Pulmonary artery endothelial cell (primary cell): ENCODE results near the gene ANKRD16. TPM values are rescaled to one million over a fixed set of nuclear protein-coding genes. Genes with fewer than 3 reads are reported as not detected.
"Not testable (repeated sequence)": the region's sequence is repeated elsewhere in the genome, so short reads cannot be mapped to it uniquely, and the experiment has no call there.

Source experiments
- DNase-seq: peaks from one replicate; pipeline ENCODE4 v3.0.0-alpha.2; 2011; ENCODE audit warnings: low read depth, low spot score
- total RNA-seq: library from RNA; depleted of rRNA; stranded (reverse); fragments of >200 nt; gene quantifications from 2 replicates; pipeline ENCODE4 v1.2.3, GENCODE V29; 2014

Gene ANKRD16
- total RNA-seq, 1 donor from 2014 or later = 7.1 TPM

DNA sequence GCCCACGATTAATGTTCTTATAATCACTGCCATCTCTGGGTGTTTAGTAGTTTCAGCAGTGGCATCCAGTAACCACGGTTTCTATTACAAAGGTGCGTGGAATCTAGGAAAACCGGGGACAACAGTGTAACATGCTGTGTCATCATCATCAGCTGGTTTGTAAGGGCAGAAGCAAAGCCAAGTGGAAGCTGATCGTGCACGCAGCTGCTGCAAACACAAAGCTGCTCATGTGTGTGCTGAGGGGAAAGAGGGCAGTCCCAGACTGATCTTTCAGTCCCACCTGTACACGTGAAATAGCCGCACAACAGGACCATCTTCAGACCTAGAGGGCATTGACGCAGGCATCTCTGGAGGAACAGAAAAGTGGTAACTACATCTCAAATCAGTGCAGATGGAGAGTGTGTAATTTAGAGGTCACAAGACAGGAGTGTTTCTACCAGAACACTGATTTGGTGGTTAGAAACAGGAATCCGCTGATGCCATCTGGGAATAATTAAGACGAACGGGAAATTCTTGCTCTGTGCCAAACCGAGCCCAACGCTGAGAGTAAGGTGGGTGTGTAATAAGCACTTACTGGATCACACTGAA lies 13.4 kb downstream of the ANKRD16 start:
- no peak for DNase-seq

DNA sequence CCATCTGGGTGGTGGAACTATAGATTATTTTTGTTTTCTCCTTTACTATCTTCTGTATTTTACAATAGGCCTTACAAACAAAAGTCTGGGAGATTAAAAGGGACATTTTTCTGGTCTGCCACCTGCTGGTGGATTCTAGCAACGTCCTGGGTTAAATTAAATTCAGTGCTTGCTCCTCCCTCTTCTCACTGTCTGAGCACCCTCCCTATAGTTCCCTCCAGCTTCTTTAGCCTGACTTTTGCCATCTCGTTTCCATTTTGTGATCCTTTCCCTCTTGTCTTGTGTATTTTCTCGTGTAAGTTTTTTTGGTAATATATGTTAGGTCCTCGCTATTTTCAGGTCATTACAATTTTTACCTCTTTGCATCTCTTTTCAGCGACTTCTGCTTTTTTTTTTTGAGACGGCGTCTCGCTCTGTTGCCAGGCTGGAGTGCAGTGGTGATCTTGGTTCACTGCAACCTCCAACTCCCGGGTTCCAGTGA lies 16.1 kb downstream of the ANKRD16 start:
- DNase-seq = no peak

DNA sequence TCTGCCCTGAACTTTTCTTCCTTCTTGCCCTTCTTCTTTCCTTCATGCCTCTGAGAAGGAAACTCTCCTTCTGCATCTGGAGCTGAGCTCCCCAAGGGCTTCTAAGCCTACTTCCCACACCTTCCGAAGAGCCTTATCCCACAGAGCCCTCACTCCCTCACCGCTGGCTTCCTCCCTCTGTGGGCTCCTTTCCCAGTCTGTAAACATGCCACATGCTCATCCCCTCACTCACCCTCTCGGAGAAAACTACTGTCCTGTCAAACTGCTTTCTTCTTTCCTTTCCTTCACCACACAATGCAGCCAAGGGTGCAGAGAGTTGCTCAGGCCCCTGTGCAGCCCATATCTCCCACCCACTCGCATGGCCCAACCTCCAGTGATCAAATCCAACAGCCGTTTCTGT lies 18.1 kb downstream of the ANKRD16 start:
- DNase-seq = no peak

DNA sequence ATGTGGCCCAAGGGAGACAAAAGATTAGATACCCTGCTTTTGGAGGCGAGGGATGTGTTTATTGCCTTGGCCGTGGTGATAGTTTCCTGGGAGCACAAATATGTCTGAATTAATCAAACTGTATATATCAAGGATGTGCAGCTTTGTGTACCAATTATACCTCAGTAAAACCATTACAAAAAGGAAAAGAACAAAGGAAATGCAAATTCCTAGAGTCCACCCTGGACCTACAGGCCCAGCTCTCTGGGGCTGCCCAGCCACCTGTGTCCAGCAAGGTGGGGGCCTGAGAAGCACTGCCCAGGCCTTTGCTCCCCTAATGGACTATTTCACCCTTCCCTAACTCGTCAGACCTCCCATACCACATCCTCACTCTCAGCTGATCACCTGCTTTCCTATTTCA lies 20.5 kb downstream of the ANKRD16 start:
- DNase-seq = no peak

GRCh38 chr10:5868383-5868782 lies 21.3 kb downstream of the ANKRD16 start:
- not testable (repeated sequence) for DNase-seq

GRCh38 chr10:5867091-5867615 lies 22.5 kb downstream of the ANKRD16 start:
- DNase-seq = not testable (repeated sequence)

- not testable (repeated sequence) for DNase-seq
These were observed 23.1 kb downstream of the ANKRD16 start for GRCh38 chr10:5866451-5867081.

GRCh38 chr10:5862981-5863685 lies 26.6 kb downstream of the ANKRD16 start:
- not testable (repeated sequence) for DNase-seq

GRCh38 chr10:5862360-5862961 lies 27.2 kb downstream of the ANKRD16 start:
- no peak for DNase-seq

DNA sequence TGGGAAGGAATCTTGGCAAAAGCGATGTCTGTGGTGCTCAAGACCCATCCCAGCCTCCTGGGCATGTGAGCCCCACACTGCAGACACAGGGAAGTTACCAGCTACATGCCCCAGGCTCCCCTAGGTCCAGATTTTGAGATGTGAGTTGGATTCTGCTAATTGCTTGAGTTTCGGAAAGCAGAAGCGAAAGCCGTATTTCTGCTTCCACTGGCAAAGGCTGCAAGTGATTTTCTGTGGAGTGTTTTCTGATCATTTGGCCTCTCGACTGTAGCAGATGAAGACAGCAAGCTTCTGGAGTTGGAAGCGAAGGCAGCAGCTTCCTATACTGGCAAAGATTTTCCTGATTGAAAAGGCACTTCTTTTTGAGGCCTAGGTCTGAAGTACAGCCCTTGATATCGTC lies 29.6 kb downstream of the ANKRD16 start:
- DNase-seq = no peak

DNA sequence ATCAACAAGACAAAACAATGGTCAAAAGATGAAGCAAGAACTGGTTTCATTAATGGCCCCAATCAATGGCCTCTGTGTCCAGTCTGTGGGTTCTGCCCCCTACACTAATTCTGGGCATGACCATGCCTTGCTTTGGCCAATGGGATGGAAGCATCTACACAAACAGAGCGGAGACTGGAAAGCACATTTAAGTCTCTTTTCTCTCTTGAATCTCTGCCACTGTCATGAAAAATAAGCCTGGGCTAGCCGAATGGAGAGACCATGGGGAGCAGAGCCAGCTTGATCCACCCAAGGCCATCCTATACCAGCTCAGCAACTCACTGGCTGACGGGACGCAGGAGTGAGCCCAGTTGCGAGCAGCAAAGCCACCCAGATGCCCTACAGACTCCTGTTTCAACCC lies 30.9 kb downstream of the ANKRD16 start:
- DNase-seq = no peak

DNA sequence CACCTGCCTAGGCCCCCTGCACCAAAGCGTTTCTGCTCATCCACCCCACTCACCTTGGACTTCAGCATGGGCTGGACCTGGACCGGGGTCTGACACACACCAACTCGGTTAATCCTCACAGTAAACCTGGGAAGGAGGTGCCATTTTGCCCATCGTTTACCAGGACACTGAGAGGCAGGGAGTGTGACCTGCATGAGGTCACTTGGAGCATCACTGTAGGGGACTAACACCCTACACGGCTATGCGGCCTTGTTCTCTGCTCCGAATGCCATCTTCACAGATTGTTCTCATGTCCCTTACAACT lies 33.0 kb downstream of the ANKRD16 start:
- no peak for DNase-seq

- no peak for DNase-seq
These were observed 33.6 kb downstream of the ANKRD16 start for GRCh38 chr10:5855979-5856700.

DNA sequence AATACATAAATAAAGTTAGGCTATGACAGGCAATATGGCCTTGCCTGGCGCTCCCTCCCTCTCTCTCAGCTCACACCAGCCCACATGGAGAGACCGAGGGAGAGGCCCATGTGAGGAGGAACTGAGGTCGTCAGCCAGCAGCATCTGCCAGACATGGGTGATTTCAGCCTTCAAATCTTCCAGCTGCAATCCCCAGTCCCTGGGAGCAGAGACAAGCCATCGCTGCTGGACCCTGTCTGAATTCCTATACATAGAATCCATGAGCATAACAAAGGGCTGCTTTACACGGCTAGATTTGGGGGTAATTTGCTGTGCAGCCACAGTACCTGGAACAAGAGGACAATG lies 35.6 kb downstream of the ANKRD16 start:
- no peak for DNase-seq

DNA sequence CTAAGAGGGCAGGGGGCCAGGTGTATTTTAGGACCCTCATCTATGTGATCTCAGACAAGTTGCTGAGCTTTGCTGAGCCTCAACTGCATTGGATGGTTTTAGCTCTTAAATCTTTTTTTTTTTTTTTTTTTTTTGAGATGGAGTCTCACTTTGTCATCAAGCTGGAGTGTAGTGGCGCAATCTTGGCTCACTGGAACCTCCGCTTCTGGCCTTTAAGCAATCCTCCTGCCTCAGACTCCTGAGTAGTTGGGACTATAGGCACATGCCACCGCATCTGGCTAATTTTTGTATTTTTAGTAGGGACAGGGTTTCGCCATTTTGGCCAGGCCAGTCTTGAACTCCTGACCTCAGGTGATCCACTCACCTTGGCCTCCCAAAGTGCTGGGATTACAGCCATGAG lies 43.0 kb downstream of the ANKRD16 start:
- not testable (repeated sequence) for DNase-seq

- no peak for DNase-seq
These were observed 45.2 kb downstream of the ANKRD16 start for GRCh38 chr10:5844345-5845055.

- no peak for DNase-seq
These were observed 45.9 kb downstream of the ANKRD16 start for GRCh38 chr10:5843686-5844344.

DNA sequence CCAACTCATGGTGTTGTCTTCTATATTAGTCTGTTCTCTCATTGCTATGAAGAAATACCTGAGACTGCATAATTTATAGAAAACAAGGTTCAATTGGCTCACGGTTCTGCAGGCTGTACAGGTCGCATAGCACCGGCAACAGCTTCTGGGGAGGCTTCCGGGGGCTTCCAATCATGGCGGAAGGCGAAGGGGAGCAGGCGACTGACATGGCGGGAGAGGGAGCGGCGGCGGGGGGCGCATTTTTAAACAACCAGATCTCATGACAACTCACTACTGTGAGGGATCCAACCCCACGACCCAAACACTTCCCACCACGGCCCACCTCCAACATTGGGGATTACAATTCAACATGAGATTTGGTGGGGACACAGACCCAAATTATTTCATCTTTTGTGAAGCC lies 47.7 kb downstream of the ANKRD16 start:
- no peak for DNase-seq

GRCh38 chr10:5840314-5841307 lies 49.1 kb downstream of the ANKRD16 start:
- no peak for DNase-seq
